H9 (cell line): ENCODE data around the gene GP2. TPM values are rescaled to one million over a fixed set of nuclear protein-coding genes. Genes with fewer than 3 reads are reported as not detected.
"Not testable (repeated sequence)": the region's sequence is repeated elsewhere in the genome, so short reads cannot be mapped to it uniquely, and the experiment has no call there.

ENCODE experiments used
- DNase-seq: peaks from one replicate; pipeline ENCODE4 v3.0.0-alpha.2; 2017
- H2AFZ ChIP-seq: one replicate; pipeline ENCODE4 v1.6.1; 2013; ENCODE audit warnings: mild to moderate bottlenecking, low read length, control low read depth, moderate library complexity
- H2AK5ac ChIP-seq: 2 replicates; pipeline ENCODE4 v1.6.1; 2013; ENCODE audit warnings: low read length, control low read depth, mixed read lengths; ENCODE audit not compliant: insufficient read length
- H2BK120ac ChIP-seq: one replicate; pipeline ENCODE4 v1.6.1; 2013; ENCODE audit warnings: low read depth, mild to moderate bottlenecking, low read length, control low read depth, inconsistent platforms; ENCODE audit not compliant: poor library complexity, severe bottlenecking
- H2BK12ac ChIP-seq: 2 replicates; pipeline ENCODE4 v1.6.1; 2013; ENCODE audit warnings: low read length, control low read depth, mixed read lengths, low read depth; ENCODE audit not compliant: insufficient read length
- H2BK15ac ChIP-seq: 2 replicates; pipeline ENCODE4 v1.6.1; 2013; ENCODE audit warnings: low read depth, low read length, control low read depth
- H2BK20ac ChIP-seq: one replicate; pipeline ENCODE4 v1.6.1; 2013; ENCODE audit warnings: low read depth, mild to moderate bottlenecking, low read length, control low read depth, inconsistent platforms; ENCODE audit not compliant: poor library complexity, severe bottlenecking
- H2BK5ac ChIP-seq: 2 replicates; pipeline ENCODE4 v1.6.1; 2013; ENCODE audit warnings: low read length, control low read depth, mixed read lengths; ENCODE audit not compliant: insufficient read length
- H3K14ac ChIP-seq: 2 replicates; pipeline ENCODE4 v1.6.1; 2013; ENCODE audit warnings: low read length, control low read depth; ENCODE audit not compliant: insufficient read depth
- H3K18ac ChIP-seq: 2 replicates; pipeline ENCODE4 v1.6.1; 2013; ENCODE audit warnings: low read depth, mild to moderate bottlenecking, mixed read lengths, low read length, control low read depth; ENCODE audit not compliant: insufficient read length
- H3K23ac ChIP-seq: 2 replicates; pipeline ENCODE4 v1.6.1; 2013; ENCODE audit warnings: low read length, control low read depth, mixed read lengths, low read depth; ENCODE audit not compliant: insufficient read length
- H3K23me2 ChIP-seq: 2 replicates; pipeline ENCODE4 v1.6.1; 2013; ENCODE audit warnings: low read depth, mild to moderate bottlenecking, mixed read lengths, low read length, control low read depth; ENCODE audit not compliant: insufficient read length, poor library complexity, severe bottlenecking
- H3K27ac ChIP-seq: 2 replicates; pipeline ENCODE4 v1.5.1; 2013; ENCODE audit warnings: low read length, control low read depth, mixed read lengths, low read depth; ENCODE audit not compliant: insufficient read length
- H3K27me3 ChIP-seq: 2 replicates; pipeline ENCODE4 v1.6.1; 2013; ENCODE audit warnings: low read length, control low read depth, inconsistent platforms; ENCODE audit not compliant: insufficient read depth
- H3K4ac ChIP-seq: 2 replicates; pipeline ENCODE4 v1.6.1; 2013; ENCODE audit warnings: low read depth, mild to moderate bottlenecking, control low read depth, inconsistent platforms, low read length, moderate library complexity
- H3K4me1 ChIP-seq: 2 replicates; pipeline ENCODE4 v1.6.1; 2013; ENCODE audit warnings: low read length, control low read depth, inconsistent platforms; ENCODE audit not compliant: insufficient read depth
- H3K4me2 ChIP-seq: 2 replicates; pipeline ENCODE4 v1.6.1; 2013; ENCODE audit warnings: low read length, control low read depth, mixed read lengths; ENCODE audit not compliant: insufficient read length, insufficient read depth
- H3K56ac ChIP-seq: 2 replicates; pipeline ENCODE4 v1.6.1; 2013; ENCODE audit warnings: low read depth, mild to moderate bottlenecking, mixed read lengths, low read length, control low read depth; ENCODE audit not compliant: insufficient read length
- H3K79me1 ChIP-seq: 2 replicates; pipeline ENCODE4 v1.6.1; 2013; ENCODE audit warnings: low read depth, mild to moderate bottlenecking, moderate library complexity, low read length, control low read depth, inconsistent platforms; ENCODE audit not compliant: insufficient read depth, poor library complexity, severe bottlenecking
- H3K79me2 ChIP-seq: 2 replicates; pipeline ENCODE4 v1.6.1; 2013; ENCODE audit warnings: low read length, control low read depth, inconsistent platforms; ENCODE audit not compliant: insufficient read depth
- H3K9ac ChIP-seq: 2 replicates; pipeline ENCODE4 v1.6.1; 2013; ENCODE audit warnings: low read length, control low read depth, mixed read lengths; ENCODE audit not compliant: insufficient read length; ENCODE audit errors: extremely low read depth
- H3K9me3 ChIP-seq: one replicate; pipeline ENCODE4 v1.6.1; 2013; ENCODE audit warnings: low read depth, low read length, inconsistent platforms; ENCODE audit not compliant: control insufficient read depth
- H3T11ph ChIP-seq: one replicate; pipeline ENCODE4 v1.6.1; 2013; ENCODE audit warnings: mild to moderate bottlenecking, low read length, control low read depth, inconsistent platforms
- H4K20me1 ChIP-seq: one replicate; pipeline ENCODE4 v1.6.1; 2013; ENCODE audit not compliant: control insufficient read depth, insufficient read length, insufficient read depth
- H4K5ac ChIP-seq: 2 replicates; pipeline ENCODE4 v1.6.1; 2013; ENCODE audit warnings: low read depth, mild to moderate bottlenecking, mixed read lengths, low read length, control low read depth; ENCODE audit not compliant: insufficient read length
- H4K8ac ChIP-seq: replicated peaks from 2 replicates; pipeline ENCODE4 v1.6.1; 2013; ENCODE audit warnings: low read length, control low read depth, mixed read lengths, low read depth; ENCODE audit not compliant: insufficient read length
- H4K91ac ChIP-seq: 2 replicates; pipeline ENCODE4 v1.6.1; 2013; ENCODE audit warnings: low read depth, mild to moderate bottlenecking, moderate library complexity, mixed read lengths, low read length, control low read depth; ENCODE audit not compliant: insufficient read length
- H3K27ac Mint-ChIP-seq, 3 experiments: 2 replicates in 2 of 3; 3 replicates in 1 of 3; pipeline ENCODE4 v1.8.0; 2020 to 2021; ENCODE audit warnings: mixed read lengths in 3 of 3, mild to moderate bottlenecking in 1 of 3, moderate library complexity in 1 of 3
- H3K27me3 Mint-ChIP-seq: 2 replicates; pipeline ENCODE4 v1.8.0; 2021; ENCODE audit warnings: low read depth, mild to moderate bottlenecking, moderate library complexity, mixed read lengths
- H3K36me3 Mint-ChIP-seq, 3 experiments: 2 replicates in 2 of 3; 3 replicates in 1 of 3; pipeline ENCODE4 v1.8.0; 2020 to 2021; ENCODE audit warnings: low read depth in 3 of 3, mixed read lengths in 3 of 3; ENCODE audit not compliant: insufficient read depth in 1 of 3
- H3K4me1 Mint-ChIP-seq, 2 experiments: 2 replicates each; pipeline ENCODE4 v1.8.0; 2020; ENCODE audit warnings: mixed read lengths in 2 of 2
- H3K4me3 Mint-ChIP-seq, 2 experiments: 2 replicates in 1 of 2; 3 replicates in 1 of 2; pipeline ENCODE4 v1.8.0; 2020 to 2021; ENCODE audit warnings: mild to moderate bottlenecking in 2 of 2, mixed read lengths in 2 of 2, moderate library complexity in 1 of 2
- H3K9me3 Mint-ChIP-seq, 2 experiments: 2 replicates in 1 of 2; 3 replicates in 1 of 2; pipeline ENCODE4 v1.8.0; 2020; ENCODE audit warnings: mild to moderate bottlenecking in 2 of 2, mixed read lengths in 2 of 2, moderate library complexity in 1 of 2
- CTCF ChIP-seq: fragments of 200-600 bp; sonication (generic); conservative IDR thresholded peaks from 3 replicates; pipeline ENCODE4 v1.8.0; 2021; ENCODE audit warnings: antibody characterized with exemption, mild to moderate bottlenecking
- WGBS: extraction: QIAGEN DNeasy Blood & Tissue Kit; methylation state at CpG from one replicate; pipeline ENCODE4 v1.1.7; 2013; ENCODE audit warnings: missing lambda C conversion rate, low lambda C conversion rate, mixed read lengths; ENCODE audit not compliant: insufficient read length; ENCODE audit errors: extremely low coverage; 5-methylcytosine and 5-hydroxymethylcytosine counted together
- total RNA-seq: library from RNA; stranded (reverse); gene quantifications from 2 replicates; pipeline ENCODE4 v1.2.1, GENCODE V29; 2021

GP2 gene
- total RNA-seq, 1 experiment from 2014 or later, result not detected

GRCh38 chr16:20313741-20314140 lies 13.6 kb downstream of the GP2 start:
- no peak overlapping the region for H2AK5ac ChIP-seq
- no peak overlapping the region for H2AFZ ChIP-seq
- no peak for TF ChIP-seq CTCF
- H2BK15ac ChIP-seq, result no peak overlapping the region
- no peaks in the 10 kb centered on the region for H3K79me2 ChIP-seq
- H3T11ph ChIP-seq, result no peak overlapping the region
- WGBS, result no CpG with 5 or more reads among the region's 3 CpGs
- H3K56ac ChIP-seq, result no peak overlapping the region
- H3K4ac ChIP-seq, result no peak overlapping the region
- H3K4me2 ChIP-seq, result no peak overlapping the region
- H3K4me1 ChIP-seq, result peaks cover 6% of the 10 kb centered on the region
- no peak overlapping the region for H2BK5ac ChIP-seq
- no peak overlapping the region for H3K27ac Mint-ChIP-seq
- H3K4me1 Mint-ChIP-seq, result peaks cover 8 to 12% of the 10 kb centered on the region in 2 experiments; a peak in 2 of 4 replicates
- no peak overlapping the region for H3K23ac ChIP-seq
- no peaks in the 10 kb centered on the region for H3K23me2 ChIP-seq
- H2BK12ac ChIP-seq, result no peak overlapping the region
- H3K9ac ChIP-seq, result no peak overlapping the region
- no peaks in the 10 kb centered on the region for H4K20me1 ChIP-seq
- no peak for DNase-seq
- peaks cover 0 to 4% of the 10 kb centered on the region in 2 experiments; a peak in 1 of 5 replicates for H3K9me3 Mint-ChIP-seq
- H4K8ac ChIP-seq, result no peak overlapping the region
- H4K91ac ChIP-seq, result no peak overlapping the region
- no peak overlapping the region for H3K27ac ChIP-seq
- H3K9me3 ChIP-seq, result no peaks in the 10 kb centered on the region
- no peaks in the 10 kb centered on the region for H3K27me3 ChIP-seq
- no peaks in the 10 kb centered on the region for H3K36me3 Mint-ChIP-seq
- H2BK120ac ChIP-seq, result no peak overlapping the region
- H3K27me3 Mint-ChIP-seq, result peaks cover 14% of the 10 kb centered on the region
- H3K14ac ChIP-seq, result no peak overlapping the region
- H3K4me3 Mint-ChIP-seq, result no peak overlapping the region
- H3K79me1 ChIP-seq, result no peaks in the 10 kb centered on the region
- H3K18ac ChIP-seq, result no peak overlapping the region
- no peak overlapping the region for H2BK20ac ChIP-seq
- H4K5ac ChIP-seq, result no peak overlapping the region

- not testable (repeated sequence) for H2BK5ac ChIP-seq, H3K79me2 ChIP-seq, H2BK12ac ChIP-seq, H3K9me3 ChIP-seq, H3K18ac ChIP-seq, H3K23ac ChIP-seq, H3K9ac ChIP-seq, H3K27ac ChIP-seq, H4K91ac ChIP-seq, H3K27ac Mint-ChIP-seq, H3K4me1 ChIP-seq, H3K36me3 Mint-ChIP-seq, H3K4ac ChIP-seq, H2AFZ ChIP-seq, H4K8ac ChIP-seq, H2BK120ac ChIP-seq, H3K79me1 ChIP-seq, H3K4me2 ChIP-seq, H2BK15ac ChIP-seq, H3K27me3 ChIP-seq, H3K9me3 Mint-ChIP-seq, DNase-seq, H3T11ph ChIP-seq, H2AK5ac ChIP-seq, H3K56ac ChIP-seq, H2BK20ac ChIP-seq, H3K4me3 Mint-ChIP-seq, H4K5ac ChIP-seq, H4K20me1 ChIP-seq, H3K23me2 ChIP-seq, H3K27me3 Mint-ChIP-seq, H3K14ac ChIP-seq
- peaks cover 8 to 12% of the 10 kb centered on the region in 2 experiments; a peak in 2 of 4 replicates for H3K4me1 Mint-ChIP-seq
- WGBS, result no CpG with 5 or more reads among the region's 7 CpGs
Observed at GRCh38 chr16:20312536-20313095, 14.7 kb downstream of the GP2 start.
